Measurements from ENCODE around the gene AP2B1.

DNA sequence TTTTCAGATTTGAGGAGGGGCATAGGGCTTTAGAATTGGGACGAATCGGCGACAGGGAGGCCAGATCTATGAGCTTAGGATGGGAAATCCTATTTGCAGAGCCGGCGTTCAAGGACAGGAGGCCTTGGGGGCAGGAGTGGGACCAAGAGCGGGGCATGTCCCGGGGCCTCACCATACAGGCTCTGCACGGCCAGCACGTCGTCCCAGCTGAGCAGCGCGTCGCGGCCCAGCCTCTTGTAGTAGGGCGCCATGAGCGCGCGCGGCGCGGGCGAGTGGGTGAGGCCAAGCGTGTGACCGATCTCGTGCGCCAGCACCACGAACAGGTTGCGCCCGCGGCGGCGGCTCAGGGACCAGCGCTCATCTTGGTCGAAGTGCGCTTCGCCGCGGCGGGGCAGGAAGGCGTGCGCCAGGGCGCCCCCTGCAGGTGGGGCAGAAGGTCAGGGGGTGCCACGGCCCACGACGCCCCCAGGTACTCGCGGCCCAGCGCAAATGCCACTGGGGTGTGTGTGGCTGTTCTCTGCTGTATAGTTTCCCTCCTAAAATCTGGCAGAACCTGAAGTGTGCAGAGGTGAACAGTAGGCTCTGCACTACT lies 182.9 kb downstream of the AP2B1 start:
- TF ChIP-seq, protein P1, sequence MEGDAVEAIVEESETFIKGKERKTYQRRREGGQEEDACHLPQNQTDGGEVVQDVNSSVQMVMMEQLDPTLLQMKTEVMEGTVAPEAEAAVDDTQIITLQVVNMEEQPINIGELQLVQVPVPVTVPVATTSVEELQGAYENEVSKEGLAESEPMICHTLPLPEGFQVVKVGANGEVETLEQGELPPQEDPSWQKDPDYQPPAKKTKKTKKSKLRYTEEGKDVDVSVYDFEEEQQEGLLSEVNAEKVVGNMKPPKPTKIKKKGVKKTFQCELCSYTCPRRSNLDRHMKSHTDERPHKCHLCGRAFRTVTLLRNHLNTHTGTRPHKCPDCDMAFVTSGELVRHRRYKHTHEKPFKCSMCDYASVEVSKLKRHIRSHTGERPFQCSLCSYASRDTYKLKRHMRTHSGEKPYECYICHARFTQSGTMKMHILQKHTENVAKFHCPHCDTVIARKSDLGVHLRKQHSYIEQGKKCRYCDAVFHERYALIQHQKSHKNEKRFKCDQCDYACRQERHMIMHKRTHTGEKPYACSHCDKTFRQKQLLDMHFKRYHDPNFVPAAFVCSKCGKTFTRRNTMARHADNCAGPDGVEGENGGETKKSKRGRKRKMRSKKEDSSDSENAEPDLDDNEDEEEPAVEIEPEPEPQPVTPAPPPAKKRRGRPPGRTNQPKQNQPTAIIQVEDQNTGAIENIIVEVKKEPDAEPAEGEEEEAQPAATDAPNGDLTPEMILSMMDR (IDR thresholded peaks at IDR 0.05), result no peak
- TF ChIP-seq POLR2AphosphoS5 (IDR thresholded peaks at IDR 0.05), result no peak
